NCI-H1930 (cell line): ENCODE measurements around the gene MAML3.
A peak's percentile ranks its signal among the peaks of the same experiment; 100 is the strongest.

Experiments
- DNase-seq, 2 experiments: peaks; one replicate each; lab custom pipeline; 2025; lab: John Stamatoyannopoulos, UW

MAML3 gene

GRCh38 chr4:139921429-139922184, 232.4 kb downstream of the MAML3 start:
- DNase-seq: peak; percentile 63 to 68

DNA sequence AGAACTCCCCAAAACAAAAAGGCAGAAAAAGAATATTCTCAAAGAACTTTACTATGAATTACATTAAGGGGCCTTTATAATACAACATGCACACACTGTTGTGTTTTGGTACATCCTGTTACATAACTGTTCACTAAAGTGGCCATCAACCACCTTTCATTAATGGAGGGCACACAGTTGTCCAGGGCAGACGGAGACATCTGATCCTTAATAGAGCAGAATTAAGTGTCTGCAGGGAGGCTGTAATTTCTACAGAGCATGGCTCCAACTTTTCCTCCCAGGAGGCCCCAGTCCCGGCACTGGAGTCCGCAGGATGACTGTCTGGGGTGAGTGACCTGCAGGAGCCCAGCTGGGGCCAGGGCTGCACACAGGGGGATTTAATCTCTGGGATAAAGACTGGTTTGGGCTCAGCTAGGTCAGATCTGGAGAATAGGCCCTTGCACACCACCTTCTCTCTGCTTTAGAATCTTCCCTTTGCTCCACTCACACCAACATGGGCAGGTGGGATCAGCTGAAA, 233.4 kb downstream of the MAML3 start:
- no peak for DNase-seq

- no peak for DNase-seq
Observed at GRCh38 chr4:139919521-139919920, 234.5 kb downstream of the MAML3 start.

DNA sequence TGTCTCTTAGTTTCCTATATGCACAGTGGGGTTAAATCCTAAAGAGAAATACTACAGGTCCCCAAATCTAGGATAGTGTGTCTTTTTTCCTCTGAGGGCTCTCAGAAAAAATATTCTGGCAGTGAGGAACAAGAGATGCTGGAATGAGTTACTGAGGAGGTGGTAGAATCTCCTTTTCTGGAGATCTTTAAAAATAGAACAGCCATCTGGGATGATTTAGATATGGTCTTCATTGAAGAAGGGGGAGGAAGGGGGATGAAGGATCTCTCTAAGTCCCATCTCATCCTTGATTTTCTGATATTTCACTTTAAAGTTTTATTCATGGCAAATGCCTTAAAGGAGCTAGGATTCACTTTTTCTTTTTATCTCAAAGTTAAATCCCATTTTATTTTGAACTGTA, 235.0 kb downstream of the MAML3 start:
- DNase-seq: no peak

DNA sequence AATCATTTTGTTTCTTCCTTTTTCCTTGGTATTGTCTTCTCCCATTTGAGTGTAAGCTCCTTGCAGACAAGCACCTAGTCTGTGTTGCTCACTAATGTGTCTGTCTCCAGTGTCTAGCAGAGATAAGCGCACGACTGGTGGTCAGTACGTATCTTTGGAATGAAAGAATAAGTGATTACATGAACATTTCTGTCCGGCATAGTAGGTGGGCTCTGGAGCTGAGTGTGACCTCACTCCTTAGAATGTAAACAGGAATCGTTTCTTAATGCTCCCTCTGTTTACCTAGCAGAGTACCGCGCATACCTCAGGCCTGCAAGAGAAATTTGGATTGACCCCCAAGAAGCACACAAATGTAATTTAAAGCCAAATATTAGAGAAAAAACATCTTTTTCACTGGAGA, 235.4 kb downstream of the MAML3 start:
- DNase-seq: no peak

DNA sequence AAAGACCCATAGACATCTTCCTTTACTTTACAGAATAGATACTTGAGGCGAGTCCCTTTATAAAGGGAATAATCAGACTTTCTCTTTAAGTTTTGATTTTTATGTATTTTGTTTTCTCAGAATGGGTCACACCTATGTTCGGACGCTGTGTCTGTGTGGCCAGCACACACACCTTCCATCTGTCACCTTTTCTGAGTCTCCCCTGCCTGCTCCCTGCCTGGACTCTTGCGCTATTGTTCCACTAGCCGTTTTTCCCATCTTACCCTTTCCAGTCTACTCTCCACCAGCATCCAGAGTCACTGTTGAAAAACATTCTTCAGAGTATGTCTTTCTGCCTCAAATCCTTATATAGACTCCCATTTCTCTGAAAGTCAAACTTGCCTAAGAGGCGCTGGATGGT, 236.1 kb downstream of the MAML3 start:
- DNase-seq: no peak

GRCh38 chr4:139916041-139916440, 237.9 kb downstream of the MAML3 start:
- no peak for DNase-seq

DNA sequence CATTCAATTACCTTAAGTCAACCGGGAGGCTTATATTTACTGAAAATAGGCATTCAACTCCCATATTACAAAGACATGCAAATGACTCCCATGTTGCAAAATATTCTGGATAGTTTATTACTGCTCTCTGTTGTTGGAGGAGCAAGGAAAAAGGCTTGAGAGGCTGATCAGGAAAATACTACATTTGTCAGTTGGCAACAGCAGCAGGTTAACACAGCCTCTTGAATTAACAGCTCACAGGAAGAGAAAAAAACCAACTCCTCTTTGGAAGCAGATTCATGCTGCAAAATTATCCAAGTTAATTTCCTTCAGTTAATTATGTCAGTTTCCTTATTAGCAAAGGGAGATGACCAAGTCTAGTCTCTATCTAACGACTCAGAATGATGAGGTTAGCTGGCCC, 238.9 kb downstream of the MAML3 start:
- no peak for DNase-seq

- no peak for DNase-seq
Observed at GRCh38 chr4:139913995-139914598, 239.9 kb downstream of the MAML3 start.

DNA sequence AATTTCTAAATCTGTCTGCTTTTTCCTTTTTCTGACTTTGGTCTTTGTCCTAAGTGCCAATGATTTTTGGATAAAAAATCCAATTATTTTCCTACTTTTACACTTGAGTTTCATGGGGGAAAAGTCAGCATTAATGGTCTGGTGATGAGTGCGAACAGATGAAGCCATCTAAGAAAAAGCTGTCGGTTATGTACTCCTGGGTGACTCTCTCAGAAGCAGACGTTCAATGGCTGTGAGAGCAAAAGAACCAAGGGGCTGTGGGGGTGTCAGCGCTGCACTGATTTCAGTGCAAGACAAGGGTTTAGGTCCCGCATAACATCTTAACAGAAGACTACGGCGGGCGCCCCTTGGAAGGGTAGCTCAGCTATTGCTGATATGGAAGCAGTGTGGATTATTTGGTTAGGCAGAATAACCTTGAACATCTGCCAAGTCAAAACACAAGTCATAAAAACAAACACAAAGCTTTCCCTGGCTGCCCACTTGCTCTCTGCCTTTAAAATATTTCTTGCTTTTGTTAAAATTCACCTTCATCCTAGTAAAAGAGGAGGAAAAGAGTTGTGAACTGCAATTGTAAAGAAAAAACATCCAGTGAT, 240.5 kb downstream of the MAML3 start:
- no peak for DNase-seq

- DNase-seq: no peak
Observed at GRCh38 chr4:139912445-139912844, 241.5 kb downstream of the MAML3 start.

DNA sequence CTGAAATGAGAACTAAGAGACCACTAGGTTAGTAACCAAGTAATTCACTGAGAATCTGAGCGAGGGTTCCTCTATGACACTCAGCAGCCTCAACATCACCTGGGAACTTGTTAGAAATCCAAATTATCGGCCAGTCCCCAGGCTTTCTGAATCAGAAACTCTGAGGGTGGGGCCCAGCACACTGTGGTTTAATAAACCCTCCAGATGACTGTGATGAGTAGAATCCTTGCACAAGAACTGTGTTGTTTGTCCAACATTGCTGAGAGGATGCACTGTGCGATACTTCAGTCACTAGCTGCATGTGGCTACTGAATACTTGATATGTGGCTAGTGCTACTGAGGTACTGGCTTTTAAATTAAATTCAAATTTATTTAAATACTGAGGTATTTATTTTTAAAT, 243.9 kb downstream of the MAML3 start:
- no peak for DNase-seq

DNA sequence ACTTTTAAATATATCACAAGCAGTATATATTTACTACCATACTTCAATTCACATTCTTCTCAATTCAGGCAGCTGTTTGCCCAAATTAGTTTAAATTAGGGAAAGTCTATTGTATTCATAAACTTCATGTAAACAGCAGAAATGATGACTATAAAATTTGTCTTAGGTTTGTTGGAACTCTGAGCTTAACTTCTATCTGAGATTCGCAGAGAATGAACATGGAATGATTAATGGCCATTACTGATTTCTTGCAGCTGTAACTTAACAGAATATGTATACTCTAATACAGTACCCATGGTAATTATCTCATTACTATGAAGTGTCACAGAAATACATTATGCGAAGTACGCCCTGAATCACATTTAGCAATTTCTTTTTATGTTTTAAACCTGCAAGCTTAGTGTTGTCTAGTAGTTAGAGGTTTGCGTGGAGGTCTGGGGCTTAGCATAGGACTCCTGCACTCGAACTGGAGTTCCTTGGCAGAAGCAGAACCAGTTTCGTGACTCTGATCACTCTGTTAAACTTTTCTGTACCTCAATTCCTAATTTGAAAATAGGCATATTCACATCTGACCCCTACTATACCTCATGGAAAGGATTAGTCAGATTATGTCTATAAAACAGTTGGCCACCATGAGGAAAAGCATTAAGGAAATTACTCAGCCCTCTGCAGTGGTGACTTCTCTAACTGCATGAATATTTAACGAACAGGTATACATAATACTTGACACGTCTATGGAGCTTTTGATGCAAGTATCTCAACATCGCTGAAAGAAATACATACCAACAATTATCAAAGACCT, 245.1 kb downstream of the MAML3 start:
- no peak for DNase-seq

GRCh38 chr4:139907001-139907809, 246.8 kb downstream of the MAML3 start:
- no peak for DNase-seq

DNA sequence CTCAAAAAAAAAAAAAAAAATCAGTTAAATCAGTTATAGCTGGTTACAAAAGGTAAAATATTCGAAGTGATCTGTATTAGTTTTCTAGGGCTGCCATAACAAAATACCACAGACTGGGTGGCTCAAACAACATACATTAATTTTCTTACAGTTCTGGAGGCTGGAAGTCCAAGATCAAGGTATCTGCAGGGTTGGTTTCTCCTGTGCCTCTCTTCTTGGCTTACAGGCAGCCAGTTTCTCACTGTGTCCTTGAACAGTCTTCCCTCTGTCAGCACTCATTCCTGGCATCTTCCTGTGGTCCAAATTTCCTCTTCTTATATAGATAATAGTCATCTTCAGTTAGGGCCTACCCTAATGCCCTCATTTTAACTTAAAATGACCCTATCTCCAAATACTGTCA, 248.5 kb downstream of the MAML3 start:
- no peak for DNase-seq

DNA sequence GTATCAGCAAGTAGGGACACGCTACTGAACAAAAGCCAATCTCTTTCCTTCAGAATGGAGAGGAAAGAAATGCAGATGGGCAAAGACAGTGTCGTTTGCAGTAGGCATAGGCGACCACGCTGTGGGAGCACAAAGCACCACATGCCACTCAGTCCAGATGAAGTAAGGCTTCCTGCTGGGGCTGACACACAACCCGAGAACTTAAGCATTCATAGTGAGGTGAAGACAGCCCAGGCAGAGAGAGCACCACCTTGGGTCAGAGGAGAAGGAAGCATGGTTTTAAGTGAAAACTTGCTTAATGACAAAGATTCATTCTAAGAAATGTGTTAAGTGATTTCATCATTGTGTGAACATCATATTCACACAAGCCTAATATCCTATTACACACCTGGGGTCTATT, 249.6 kb downstream of the MAML3 start:
- DNase-seq: no peak

- no peak for DNase-seq
Observed at GRCh38 chr4:139903845-139904244, 250.1 kb downstream of the MAML3 start.

GRCh38 chr4:139902321-139903320, 251.4 kb downstream of the MAML3 start:
- DNase-seq: no peak

DNA sequence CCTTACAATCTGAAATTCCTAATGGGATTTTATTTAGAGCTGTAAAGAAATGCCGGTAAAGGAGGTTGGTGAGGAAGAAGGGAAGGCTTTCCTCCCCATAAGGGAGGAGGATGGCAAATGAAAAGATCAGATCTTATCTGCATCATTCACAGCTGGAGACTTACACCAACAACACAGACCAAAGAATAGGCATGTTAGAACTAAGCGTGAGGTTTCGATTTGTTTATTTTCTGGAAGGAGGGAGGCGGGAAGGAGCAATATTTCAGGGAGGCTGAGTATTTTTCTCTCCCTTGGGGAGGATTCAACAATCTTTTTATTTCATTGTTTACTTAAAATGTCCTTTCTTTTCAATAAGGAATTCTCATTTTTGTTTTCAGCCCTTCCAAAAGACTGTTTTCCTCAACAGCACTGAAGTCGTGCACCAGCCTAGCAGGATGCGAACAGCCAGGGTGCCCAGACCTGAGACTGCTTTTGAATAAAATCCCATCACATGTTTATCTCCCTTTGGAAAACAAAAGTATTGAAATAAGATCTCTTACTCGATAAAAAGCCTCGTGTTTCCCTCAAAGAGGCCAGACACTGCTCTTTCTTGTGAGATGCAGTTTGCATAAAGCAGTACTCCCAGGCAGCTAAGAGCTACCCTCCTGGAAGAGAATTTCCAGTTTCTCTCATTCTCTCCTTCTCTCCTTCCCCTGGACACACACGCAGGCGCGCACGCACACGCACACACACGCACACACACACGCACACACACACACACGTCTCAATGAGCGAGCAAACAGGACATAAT, 252.3 kb downstream of the MAML3 start:
- DNase-seq: no peak
